Measurements from ENCODE around the gene SLAMF7. TPM values are rescaled to one million over a fixed set of nuclear protein-coding genes. Genes with fewer than 3 reads are reported as not detected.

Gene SLAMF7
- total RNA-seq, 1 experiment from 2014 or later = not detected

- H3K27me3 ChIP-seq (replicated peaks; ENCODE audit: control insufficient read depth, insufficient read depth, low read length) = no peaks in the 10 kb centered on the region
- intact Hi-C loops (cut with micrococcal nuclease; ENCODE audit: unreplicated experiment) = no loop called here
- H3K4me3 ChIP-seq (ENCODE audit: low read depth, low read length) = no peak overlapping the region
- POLR2A ChIA-PET = no interaction called here
- Mint-ChIP-seq H3K4me1 (ENCODE audit: low read depth, unreplicated experiment) (no peaks in the 10 kb centered on the region), H3K9me3 (ENCODE audit: unreplicated experiment) (peaks cover 22% of the 10 kb centered on the region), H3K27ac (ENCODE audit: unreplicated experiment) (no peak overlapping the region), H3K27me3 (ENCODE audit: insufficient read depth, unreplicated experiment) (no peaks in the 10 kb centered on the region), H3K4me3 (ENCODE audit: unreplicated experiment) (no peak overlapping the region), H3K36me3 (ENCODE audit: insufficient read depth, unreplicated experiment) (no peaks in the 10 kb centered on the region)
- peaks cover 11% of the 10 kb centered on the region; the same call in 1 of the 2 replicates for H3K9me3 ChIP-seq
- no peaks in the 10 kb centered on the region for H3K36me3 ChIP-seq (ENCODE audit: control insufficient read depth, insufficient read depth, low read length)
- DNase-seq = no peak
- CTCF ChIA-PET = no interaction called here
- no peak for TF ChIP-seq CTCF (IDR thresholded peaks at IDR 0.05; ENCODE audit: insufficient read depth in 1 of 2, low read depth in 1 of 2, low read length in 1 of 2, severe bottlenecking in 1 of 2, unreplicated experiment in 1 of 2)
- H3K4me1 ChIP-seq = no peaks in the 10 kb centered on the region
- no TSS peak for BruUV-seq (replicated peaks)
Observed at GRCh38 chr1:160801836-160802580, 63.0 kb downstream of the SLAMF7 start.

Other genes starting within 250 kb of the SLAMF7 start
- not detected in 2 replicates for gene SLAMF6, start 216.0 kb upstream of the SLAMF7 start, total RNA-seq (2022)
- gene CD84, start 159.8 kb upstream of the SLAMF7 start, total RNA-seq (2022) = not detected in 2 replicates
- gene SLAMF1, start 92.2 kb upstream of the SLAMF7 start, total RNA-seq (2022) = not detected in 2 replicates
- not detected in 2 replicates for gene CD48, start 27.4 kb upstream of the SLAMF7 start, total RNA-seq (2022)
- not detected in 2 replicates for gene LY9, start 56.9 kb downstream of the SLAMF7 start, total RNA-seq (2022)
- 0.11 TPM in 1 of 2 replicates, not detected in the other for gene CD244, start 123.6 kb downstream of the SLAMF7 start, total RNA-seq (2022)
- gene ITLN1, start 145.9 kb downstream of the SLAMF7 start, total RNA-seq (2022) = 0.37 TPM in 1 of 2 replicates, not detected in the other
- 0.93 and 1.3 TPM in 2 replicates for gene ITLN2, start 215.6 kb downstream of the SLAMF7 start, total RNA-seq (2022)

All from Caco-2 (cell line).